H9 (cell line): Measurements from ENCODE around the gene JAG2. TPM values are rescaled to one million over a fixed set of nuclear protein-coding genes. Genes with fewer than 3 reads are reported as not detected.

ENCODE experiments used
- DNase-seq: peaks from one replicate; pipeline ENCODE4 v3.0.0-alpha.2; 2017
- H2AFZ ChIP-seq: one replicate; pipeline ENCODE4 v1.6.1; 2013; ENCODE audit warnings: mild to moderate bottlenecking, low read length, control low read depth, moderate library complexity
- H2AK5ac ChIP-seq: 2 replicates; pipeline ENCODE4 v1.6.1; 2013; ENCODE audit warnings: low read length, control low read depth, mixed read lengths; ENCODE audit not compliant: insufficient read length
- H2BK120ac ChIP-seq: one replicate; pipeline ENCODE4 v1.6.1; 2013; ENCODE audit warnings: low read depth, mild to moderate bottlenecking, low read length, control low read depth, inconsistent platforms; ENCODE audit not compliant: poor library complexity, severe bottlenecking
- H2BK12ac ChIP-seq: 2 replicates; pipeline ENCODE4 v1.6.1; 2013; ENCODE audit warnings: low read length, control low read depth, mixed read lengths, low read depth; ENCODE audit not compliant: insufficient read length
- H2BK15ac ChIP-seq: 2 replicates; pipeline ENCODE4 v1.6.1; 2013; ENCODE audit warnings: low read depth, low read length, control low read depth
- H2BK20ac ChIP-seq: one replicate; pipeline ENCODE4 v1.6.1; 2013; ENCODE audit warnings: low read depth, mild to moderate bottlenecking, low read length, control low read depth, inconsistent platforms; ENCODE audit not compliant: poor library complexity, severe bottlenecking
- H2BK5ac ChIP-seq: 2 replicates; pipeline ENCODE4 v1.6.1; 2013; ENCODE audit warnings: low read length, control low read depth, mixed read lengths; ENCODE audit not compliant: insufficient read length
- H3K14ac ChIP-seq: 2 replicates; pipeline ENCODE4 v1.6.1; 2013; ENCODE audit warnings: low read length, control low read depth; ENCODE audit not compliant: insufficient read depth
- H3K18ac ChIP-seq: 2 replicates; pipeline ENCODE4 v1.6.1; 2013; ENCODE audit warnings: low read depth, mild to moderate bottlenecking, mixed read lengths, low read length, control low read depth; ENCODE audit not compliant: insufficient read length
- H3K23ac ChIP-seq: 2 replicates; pipeline ENCODE4 v1.6.1; 2013; ENCODE audit warnings: low read length, control low read depth, mixed read lengths, low read depth; ENCODE audit not compliant: insufficient read length
- H3K23me2 ChIP-seq: 2 replicates; pipeline ENCODE4 v1.6.1; 2013; ENCODE audit warnings: low read depth, mild to moderate bottlenecking, mixed read lengths, low read length, control low read depth; ENCODE audit not compliant: insufficient read length, poor library complexity, severe bottlenecking
- H3K27ac ChIP-seq: 2 replicates; pipeline ENCODE4 v1.5.1; 2013; ENCODE audit warnings: low read length, control low read depth, mixed read lengths, low read depth; ENCODE audit not compliant: insufficient read length
- H3K27me3 ChIP-seq: 2 replicates; pipeline ENCODE4 v1.6.1; 2013; ENCODE audit warnings: low read length, control low read depth, inconsistent platforms; ENCODE audit not compliant: insufficient read depth
- H3K4ac ChIP-seq: 2 replicates; pipeline ENCODE4 v1.6.1; 2013; ENCODE audit warnings: low read depth, mild to moderate bottlenecking, control low read depth, inconsistent platforms, low read length, moderate library complexity
- H3K4me1 ChIP-seq: 2 replicates; pipeline ENCODE4 v1.6.1; 2013; ENCODE audit warnings: low read length, control low read depth, inconsistent platforms; ENCODE audit not compliant: insufficient read depth
- H3K4me2 ChIP-seq: 2 replicates; pipeline ENCODE4 v1.6.1; 2013; ENCODE audit warnings: low read length, control low read depth, mixed read lengths; ENCODE audit not compliant: insufficient read length, insufficient read depth
- H3K56ac ChIP-seq: 2 replicates; pipeline ENCODE4 v1.6.1; 2013; ENCODE audit warnings: low read depth, mild to moderate bottlenecking, mixed read lengths, low read length, control low read depth; ENCODE audit not compliant: insufficient read length
- H3K79me1 ChIP-seq: 2 replicates; pipeline ENCODE4 v1.6.1; 2013; ENCODE audit warnings: low read depth, mild to moderate bottlenecking, moderate library complexity, low read length, control low read depth, inconsistent platforms; ENCODE audit not compliant: insufficient read depth, poor library complexity, severe bottlenecking
- H3K79me2 ChIP-seq: 2 replicates; pipeline ENCODE4 v1.6.1; 2013; ENCODE audit warnings: low read length, control low read depth, inconsistent platforms; ENCODE audit not compliant: insufficient read depth
- H3K9ac ChIP-seq: 2 replicates; pipeline ENCODE4 v1.6.1; 2013; ENCODE audit warnings: low read length, control low read depth, mixed read lengths; ENCODE audit not compliant: insufficient read length; ENCODE audit errors: extremely low read depth
- H3K9me3 ChIP-seq: one replicate; pipeline ENCODE4 v1.6.1; 2013; ENCODE audit warnings: low read depth, low read length, inconsistent platforms; ENCODE audit not compliant: control insufficient read depth
- H3T11ph ChIP-seq: one replicate; pipeline ENCODE4 v1.6.1; 2013; ENCODE audit warnings: mild to moderate bottlenecking, low read length, control low read depth, inconsistent platforms
- H4K20me1 ChIP-seq: one replicate; pipeline ENCODE4 v1.6.1; 2013; ENCODE audit not compliant: control insufficient read depth, insufficient read length, insufficient read depth
- H4K5ac ChIP-seq: 2 replicates; pipeline ENCODE4 v1.6.1; 2013; ENCODE audit warnings: low read depth, mild to moderate bottlenecking, mixed read lengths, low read length, control low read depth; ENCODE audit not compliant: insufficient read length
- H4K8ac ChIP-seq: replicated peaks from 2 replicates; pipeline ENCODE4 v1.6.1; 2013; ENCODE audit warnings: low read length, control low read depth, mixed read lengths, low read depth; ENCODE audit not compliant: insufficient read length
- H4K91ac ChIP-seq: 2 replicates; pipeline ENCODE4 v1.6.1; 2013; ENCODE audit warnings: low read depth, mild to moderate bottlenecking, moderate library complexity, mixed read lengths, low read length, control low read depth; ENCODE audit not compliant: insufficient read length
- H3K27ac Mint-ChIP-seq, 3 experiments: 2 replicates in 2 of 3; 3 replicates in 1 of 3; pipeline ENCODE4 v1.8.0; 2020 to 2021; ENCODE audit warnings: mixed read lengths in 3 of 3, mild to moderate bottlenecking in 1 of 3, moderate library complexity in 1 of 3
- H3K27me3 Mint-ChIP-seq: 2 replicates; pipeline ENCODE4 v1.8.0; 2021; ENCODE audit warnings: low read depth, mild to moderate bottlenecking, moderate library complexity, mixed read lengths
- H3K36me3 Mint-ChIP-seq, 3 experiments: 2 replicates in 2 of 3; 3 replicates in 1 of 3; pipeline ENCODE4 v1.8.0; 2020 to 2021; ENCODE audit warnings: low read depth in 3 of 3, mixed read lengths in 3 of 3; ENCODE audit not compliant: insufficient read depth in 1 of 3
- H3K4me1 Mint-ChIP-seq, 2 experiments: 2 replicates each; pipeline ENCODE4 v1.8.0; 2020; ENCODE audit warnings: mixed read lengths in 2 of 2
- H3K4me3 Mint-ChIP-seq, 2 experiments: 2 replicates in 1 of 2; 3 replicates in 1 of 2; pipeline ENCODE4 v1.8.0; 2020 to 2021; ENCODE audit warnings: mild to moderate bottlenecking in 2 of 2, mixed read lengths in 2 of 2, moderate library complexity in 1 of 2
- H3K9me3 Mint-ChIP-seq, 2 experiments: 2 replicates in 1 of 2; 3 replicates in 1 of 2; pipeline ENCODE4 v1.8.0; 2020; ENCODE audit warnings: mild to moderate bottlenecking in 2 of 2, mixed read lengths in 2 of 2, moderate library complexity in 1 of 2
- CTCF ChIP-seq: fragments of 200-600 bp; sonication (generic); conservative IDR thresholded peaks from 3 replicates; pipeline ENCODE4 v1.8.0; 2021; ENCODE audit warnings: antibody characterized with exemption, mild to moderate bottlenecking
- WGBS: extraction: QIAGEN DNeasy Blood & Tissue Kit; methylation state at CpG from one replicate; pipeline ENCODE4 v1.1.7; 2013; ENCODE audit warnings: missing lambda C conversion rate, low lambda C conversion rate, mixed read lengths; ENCODE audit not compliant: insufficient read length; ENCODE audit errors: extremely low coverage; 5-methylcytosine and 5-hydroxymethylcytosine counted together
- total RNA-seq: library from RNA; stranded (reverse); gene quantifications from 2 replicates; pipeline ENCODE4 v1.2.1, GENCODE V29; 2021

Gene JAG2
- total RNA-seq, 1 experiment from 2014 or later: 11.4 TPM

GRCh38 chr14:105161309-105161708 lies 7.3 kb downstream of the JAG2 start:
- WGBS: no CpG with 5 or more reads among the region's 15 CpGs

More at GRCh38 chr14:105161309-105161708, 7.3 kb downstream of the JAG2 start:
- Mint-ChIP-seq H3K27me3 (peaks cover 5% of the 10 kb centered on the region), H3K9me3 (no peaks in the 10 kb centered on the region), H3K27ac (no peak overlapping the region), H3K36me3 (no peaks in the 10 kb centered on the region), H3K4me1 (peaks cover 3 to 28% of the 10 kb centered on the region in 2 experiments), H3K4me3 (no peak overlapping the region)
- H2BK20ac ChIP-seq: no peak overlapping the region
- no peak overlapping the region for H4K91ac ChIP-seq
- H3K23ac ChIP-seq: no peak overlapping the region
- H3K14ac ChIP-seq: no peak overlapping the region
- no peaks in the 10 kb centered on the region for H3K23me2 ChIP-seq
- no peak overlapping the region for H2BK12ac ChIP-seq
- H4K8ac ChIP-seq: no peak overlapping the region
- H3K4ac ChIP-seq: no peak overlapping the region
- no peak overlapping the region for H2BK5ac ChIP-seq
- H3K27me3 ChIP-seq: no peaks in the 10 kb centered on the region
- no peak overlapping the region for H3K9ac ChIP-seq
- no peaks in the 10 kb centered on the region for H3K4me1 ChIP-seq
- no peak overlapping the region for H2AFZ ChIP-seq
- H3K79me2 ChIP-seq: no peaks in the 10 kb centered on the region
- H3K4me2 ChIP-seq: no peak overlapping the region
- no peak overlapping the region for H2AK5ac ChIP-seq
- H3T11ph ChIP-seq: no peak overlapping the region
- no peak overlapping the region for H2BK120ac ChIP-seq
- no peak overlapping the region for H3K18ac ChIP-seq
- H3K79me1 ChIP-seq: no peaks in the 10 kb centered on the region
- H2BK15ac ChIP-seq: no peak overlapping the region
- no peaks in the 10 kb centered on the region for H4K20me1 ChIP-seq
- no peak overlapping the region for H3K56ac ChIP-seq
- H3K9me3 ChIP-seq: no peaks in the 10 kb centered on the region
- TF ChIP-seq CTCF: no peak
- H3K27ac ChIP-seq: no peak overlapping the region
- no peak for DNase-seq
- H4K5ac ChIP-seq: no peak overlapping the region
